HEK293 (cell line): ENCODE measurements around the gene SLC37A4.

ENCODE experiments used
- CTCF ChIA-PET: fragments of 350-600 bp; formaldehyde crosslinking; extraction: SDS; loops from one replicate; lab custom pipeline; 2021; ENCODE audit warnings: antibody characterized with exemption; lab: Yijun Ruan, JAX
- POLR2A ChIA-PET: fragments of 300-600 bp; formaldehyde crosslinking; extraction: SDS; loops from one replicate; lab custom pipeline; 2020; ENCODE audit warnings: antibody characterized with exemption, inconsistent platforms; lab: Yijun Ruan, JAX
- H3K27ac ChIP-seq: fragments of 200-500 bp; sonication (Bioruptor generic); 2 replicates; pipeline ENCODE4 v1.5.1; 2014; ENCODE audit warnings: low read depth, low read length, control low read depth, inconsistent platforms; ENCODE audit errors: extremely low read depth
- H3K36me3 ChIP-seq, 2 experiments: fragments of 200-500 bp in 1 of 2; sonication (Bioruptor generic) in 1 of 2; 1 replicate in 1 of 2; 2 replicates in 1 of 2; pipeline ENCODE4 v1.5.1; 2014 to 2017; ENCODE audit warnings: inconsistent platforms in 2 of 2, low read length in 2 of 2; ENCODE audit not compliant: control insufficient read depth in 2 of 2, insufficient read depth in 1 of 2
- H3K4me1 ChIP-seq: fragments of 200-500 bp; sonication (Bioruptor generic); 2 replicates; pipeline ENCODE4 v1.5.1; 2014; ENCODE audit warnings: mild to moderate bottlenecking, low read length, inconsistent platforms; ENCODE audit not compliant: control insufficient read depth, insufficient read depth
- H3K4me3 ChIP-seq: 2 replicates; pipeline ENCODE4 v1.5.1; 2011; ENCODE audit warnings: low read depth, mild to moderate bottlenecking, control low read depth, low read length, moderate library complexity
- H3K9me3 ChIP-seq: fragments of 200-500 bp; sonication (Bioruptor generic); 2 replicates; pipeline ENCODE4 v1.5.1; 2014; ENCODE audit warnings: low read depth, low read length, inconsistent platforms; ENCODE audit not compliant: control insufficient read depth, insufficient read depth
- ELK4 ChIP-seq: IDR thresholded peaks from 2 replicates; pipeline ENCODE4 v1.6.1; 2011; ENCODE audit warnings: mild to moderate bottlenecking, low read depth, low read length, borderline replicate concordance
- PRDM4 ChIP-seq: fragments of 450-650 bp; formaldehyde crosslinking; IDR thresholded peaks from 2 replicates; pipeline ENCODE4 v1.5.1; 2017; ENCODE audit warnings: missing biosample characterization, missing genetic modification characterization
- SCRT2 ChIP-seq: fragments of 450-650 bp; formaldehyde crosslinking; IDR thresholded peaks from 2 replicates; pipeline ENCODE4 v1.5.1; 2016; ENCODE audit warnings: missing biosample characterization, missing genetic modification characterization
- SP3 ChIP-seq: fragments of 450-650 bp; formaldehyde crosslinking; IDR thresholded peaks from 2 replicates; pipeline ENCODE4 v1.5.1; 2016; ENCODE audit warnings: missing biosample characterization, missing genetic modification characterization
- ZBTB17 ChIP-seq: fragments of 450-650 bp; formaldehyde crosslinking; IDR thresholded peaks from 2 replicates; pipeline ENCODE4 v1.5.1; 2016; ENCODE audit warnings: missing biosample characterization, missing genetic modification characterization
- ZBTB20 ChIP-seq: fragments of 450-650 bp; formaldehyde crosslinking; IDR thresholded peaks from 2 replicates; pipeline ENCODE4 v1.5.1; 2016; ENCODE audit warnings: missing biosample characterization, missing genetic modification characterization
- ZNF121 ChIP-seq: fragments of 450-650 bp; formaldehyde crosslinking; IDR thresholded peaks from 2 replicates; pipeline ENCODE4 v1.5.1; 2016; ENCODE audit warnings: missing biosample characterization, missing genetic modification characterization
- ZNF292 ChIP-seq: fragments of 450-650 bp; formaldehyde crosslinking; IDR thresholded peaks from 2 replicates; pipeline ENCODE4 v1.5.1; 2016; ENCODE audit warnings: low read depth, missing biosample characterization, missing genetic modification characterization, borderline replicate concordance
- ZNF324 ChIP-seq: fragments of 450-650 bp; formaldehyde crosslinking; IDR thresholded peaks from 2 replicates; pipeline ENCODE4 v1.5.1; 2016; ENCODE audit warnings: missing biosample characterization, missing genetic modification characterization
- ZNF398 ChIP-seq: fragments of 450-650 bp; formaldehyde crosslinking; IDR thresholded peaks from 2 replicates; pipeline ENCODE4 v1.5.1; 2017; ENCODE audit warnings: missing biosample characterization, missing genetic modification characterization
- ZNF529 ChIP-seq: fragments of 450-650 bp; formaldehyde crosslinking; IDR thresholded peaks from 2 replicates; pipeline ENCODE4 v1.5.1; 2017; ENCODE audit warnings: missing genetic modification characterization, missing biosample characterization; ENCODE audit not compliant: insufficient replicate concordance
- ZNF600 ChIP-seq: fragments of 450-650 bp; formaldehyde crosslinking; IDR thresholded peaks from 2 replicates; pipeline ENCODE4 v1.5.1; 2016; ENCODE audit warnings: missing biosample characterization, missing genetic modification characterization
- ZNF843 ChIP-seq: fragments of 450-650 bp; formaldehyde crosslinking; IDR thresholded peaks from 2 replicates; pipeline ENCODE4 v1.5.1; 2016; ENCODE audit warnings: missing biosample characterization, missing genetic modification characterization
- TF ChIP-seq, protein P1 (sequence below): fragments of 450-650 bp; formaldehyde crosslinking; IDR thresholded peaks from 2 replicates; pipeline ENCODE4 v1.5.1; 2016; ENCODE audit warnings: missing biosample characterization, missing genetic modification characterization
- TF ChIP-seq, protein P2 (sequence below): fragments of 450-650 bp; formaldehyde crosslinking; IDR thresholded peaks from 2 replicates; pipeline ENCODE4 v1.5.1; 2016; ENCODE audit warnings: missing biosample characterization, missing genetic modification characterization
- TF ChIP-seq, protein P3 (sequence below): fragments of 450-650 bp; formaldehyde crosslinking; IDR thresholded peaks from 2 replicates; pipeline ENCODE4 v1.5.1; 2016; ENCODE audit warnings: missing biosample characterization, missing genetic modification characterization
- TF ChIP-seq, protein P4 (sequence below): fragments of 450-650 bp; formaldehyde crosslinking; conservative IDR thresholded peaks from 2 replicates; pipeline ENCODE4 v1.5.1; 2016; ENCODE audit warnings: low read depth, missing biosample characterization, missing genetic modification characterization

The SLC37A4 gene

DNA sequence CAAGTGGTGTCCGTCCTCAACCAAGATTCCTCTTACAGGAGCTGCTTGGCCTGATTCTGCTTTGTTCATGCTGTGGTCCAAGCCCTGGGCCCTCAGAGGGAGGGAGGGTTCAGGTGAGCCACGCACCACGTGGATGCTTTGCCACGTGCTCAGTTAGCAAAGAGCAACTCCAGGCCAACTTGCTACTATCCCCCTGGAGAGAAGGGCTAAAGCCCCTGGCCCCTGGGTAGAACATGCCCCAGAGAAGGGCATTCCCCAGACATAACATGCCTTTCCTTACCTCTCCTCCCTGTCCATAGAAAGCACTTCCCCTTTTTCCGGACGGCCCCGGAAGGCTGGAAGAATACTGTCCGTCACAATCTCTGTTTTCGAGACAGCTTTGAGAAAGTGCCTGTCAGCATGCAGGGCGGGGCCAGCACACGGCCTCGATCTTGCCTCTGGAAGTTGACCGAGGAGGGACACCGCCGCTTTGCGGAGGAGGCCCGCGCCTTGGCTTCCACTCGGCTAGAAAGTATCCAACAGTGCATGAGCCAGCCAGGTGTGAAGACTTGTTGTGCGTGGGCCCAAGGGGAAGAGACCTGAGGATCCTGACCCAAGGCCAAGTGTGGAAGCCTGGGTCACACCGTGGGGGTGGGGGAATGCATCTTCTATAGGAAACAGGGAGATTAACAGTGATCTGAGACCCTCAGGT, 50.3 kb downstream of the SLC37A4 start:
- H3K36me3 ChIP-seq = no peaks in the 10 kb centered on the region
- H3K4me1 ChIP-seq = no peaks in the 10 kb centered on the region
- H3K9me3 ChIP-seq = no peaks in the 10 kb centered on the region
- no peak overlapping the region for H3K4me3 ChIP-seq
- ChIA-PET CTCF (interaction anchor here (0.7 kb wide), 1 partner anchor 361 kb away, joined by 3 read pairs; no protein-coding TSS in a partner anchor), POLR2A (no interaction called here)
- no peak overlapping the region for H3K27ac ChIP-seq
- no peak for TF ChIP-seq ZNF121 (tag by site-specific recombination)
- TF ChIP-seq ZBTB17 (tag by site-specific recombination) = no peak
- no peak for TF ChIP-seq ZNF843 (tag by site-specific recombination)
- TF ChIP-seq ZNF324 (tag by site-specific recombination) = no peak
- TF ChIP-seq ELK4 = no peak
- no peak for TF ChIP-seq ZNF292 (tag by site-specific recombination)

GRCh38 chr11:118979434-118979833, 51.2 kb downstream of the SLC37A4 start:
- Histone ChIP-seq H3K36me3 (no peaks in the 10 kb centered on the region), H3K4me3 (no peak overlapping the region), H3K27ac (no peak overlapping the region), H3K4me1 (no peaks in the 10 kb centered on the region), H3K9me3 (no peaks in the 10 kb centered on the region)
- ChIA-PET POLR2A (no interaction called here), CTCF (no interaction called here)
- TF ChIP-seq ZNF529 (tag by site-specific recombination) (no peak), SCRT2 (peak; percentile 34; the same call in 1 of the 2 replicates), ZNF398 (peak; percentile 93), ZBTB17 (tag by site-specific recombination) (peak; percentile 53; the same call in 1 of the 2 replicates), SP3 (tag by site-specific recombination) (no peak), ZNF600 (no peak), PRDM4 (peak; percentile 52), ZBTB20 (peak; percentile 95)
- TF ChIP-seq, protein P1, sequence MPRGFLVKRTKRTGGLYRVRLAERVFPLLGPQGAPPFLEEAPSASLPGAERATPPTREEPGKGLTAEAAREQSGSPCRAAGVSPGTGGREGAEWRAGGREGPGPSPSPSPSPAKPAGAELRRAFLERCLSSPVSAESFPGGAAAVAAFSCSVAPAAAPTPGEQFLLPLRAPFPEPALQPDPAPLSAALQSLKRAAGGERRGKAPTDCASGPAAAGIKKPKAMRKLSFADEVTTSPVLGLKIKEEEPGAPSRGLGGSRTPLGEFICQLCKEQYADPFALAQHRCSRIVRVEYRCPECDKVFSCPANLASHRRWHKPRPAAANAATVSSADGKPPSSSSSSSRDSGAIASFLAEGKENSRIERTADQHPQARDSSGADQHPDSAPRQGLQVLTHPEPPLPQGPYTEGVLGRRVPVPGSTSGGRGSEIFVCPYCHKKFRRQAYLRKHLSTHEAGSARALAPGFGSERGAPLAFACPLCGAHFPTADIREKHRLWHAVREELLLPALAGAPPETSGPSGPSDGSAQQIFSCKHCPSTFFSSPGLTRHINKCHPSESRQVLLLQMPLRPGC (tag by site-specific recombination) = no peak
- TF ChIP-seq, protein P2, sequence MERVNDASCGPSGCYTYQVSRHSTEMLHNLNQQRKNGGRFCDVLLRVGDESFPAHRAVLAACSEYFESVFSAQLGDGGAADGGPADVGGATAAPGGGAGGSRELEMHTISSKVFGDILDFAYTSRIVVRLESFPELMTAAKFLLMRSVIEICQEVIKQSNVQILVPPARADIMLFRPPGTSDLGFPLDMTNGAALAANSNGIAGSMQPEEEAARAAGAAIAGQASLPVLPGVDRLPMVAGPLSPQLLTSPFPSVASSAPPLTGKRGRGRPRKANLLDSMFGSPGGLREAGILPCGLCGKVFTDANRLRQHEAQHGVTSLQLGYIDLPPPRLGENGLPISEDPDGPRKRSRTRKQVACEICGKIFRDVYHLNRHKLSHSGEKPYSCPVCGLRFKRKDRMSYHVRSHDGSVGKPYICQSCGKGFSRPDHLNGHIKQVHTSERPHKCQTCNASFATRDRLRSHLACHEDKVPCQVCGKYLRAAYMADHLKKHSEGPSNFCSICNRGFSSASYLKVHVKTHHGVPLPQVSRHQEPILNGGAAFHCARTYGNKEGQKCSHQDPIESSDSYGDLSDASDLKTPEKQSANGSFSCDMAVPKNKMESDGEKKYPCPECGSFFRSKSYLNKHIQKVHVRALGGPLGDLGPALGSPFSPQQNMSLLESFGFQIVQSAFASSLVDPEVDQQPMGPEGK (tag by site-specific recombination) = peak; percentile 65
- TF ChIP-seq, protein P3, sequence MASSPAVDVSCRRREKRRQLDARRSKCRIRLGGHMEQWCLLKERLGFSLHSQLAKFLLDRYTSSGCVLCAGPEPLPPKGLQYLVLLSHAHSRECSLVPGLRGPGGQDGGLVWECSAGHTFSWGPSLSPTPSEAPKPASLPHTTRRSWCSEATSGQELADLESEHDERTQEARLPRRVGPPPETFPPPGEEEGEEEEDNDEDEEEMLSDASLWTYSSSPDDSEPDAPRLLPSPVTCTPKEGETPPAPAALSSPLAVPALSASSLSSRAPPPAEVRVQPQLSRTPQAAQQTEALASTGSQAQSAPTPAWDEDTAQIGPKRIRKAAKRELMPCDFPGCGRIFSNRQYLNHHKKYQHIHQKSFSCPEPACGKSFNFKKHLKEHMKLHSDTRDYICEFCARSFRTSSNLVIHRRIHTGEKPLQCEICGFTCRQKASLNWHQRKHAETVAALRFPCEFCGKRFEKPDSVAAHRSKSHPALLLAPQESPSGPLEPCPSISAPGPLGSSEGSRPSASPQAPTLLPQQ (tag by site-specific recombination) = peak; percentile 25; the same call in 1 of the 2 replicates
- TF ChIP-seq, protein P4, sequence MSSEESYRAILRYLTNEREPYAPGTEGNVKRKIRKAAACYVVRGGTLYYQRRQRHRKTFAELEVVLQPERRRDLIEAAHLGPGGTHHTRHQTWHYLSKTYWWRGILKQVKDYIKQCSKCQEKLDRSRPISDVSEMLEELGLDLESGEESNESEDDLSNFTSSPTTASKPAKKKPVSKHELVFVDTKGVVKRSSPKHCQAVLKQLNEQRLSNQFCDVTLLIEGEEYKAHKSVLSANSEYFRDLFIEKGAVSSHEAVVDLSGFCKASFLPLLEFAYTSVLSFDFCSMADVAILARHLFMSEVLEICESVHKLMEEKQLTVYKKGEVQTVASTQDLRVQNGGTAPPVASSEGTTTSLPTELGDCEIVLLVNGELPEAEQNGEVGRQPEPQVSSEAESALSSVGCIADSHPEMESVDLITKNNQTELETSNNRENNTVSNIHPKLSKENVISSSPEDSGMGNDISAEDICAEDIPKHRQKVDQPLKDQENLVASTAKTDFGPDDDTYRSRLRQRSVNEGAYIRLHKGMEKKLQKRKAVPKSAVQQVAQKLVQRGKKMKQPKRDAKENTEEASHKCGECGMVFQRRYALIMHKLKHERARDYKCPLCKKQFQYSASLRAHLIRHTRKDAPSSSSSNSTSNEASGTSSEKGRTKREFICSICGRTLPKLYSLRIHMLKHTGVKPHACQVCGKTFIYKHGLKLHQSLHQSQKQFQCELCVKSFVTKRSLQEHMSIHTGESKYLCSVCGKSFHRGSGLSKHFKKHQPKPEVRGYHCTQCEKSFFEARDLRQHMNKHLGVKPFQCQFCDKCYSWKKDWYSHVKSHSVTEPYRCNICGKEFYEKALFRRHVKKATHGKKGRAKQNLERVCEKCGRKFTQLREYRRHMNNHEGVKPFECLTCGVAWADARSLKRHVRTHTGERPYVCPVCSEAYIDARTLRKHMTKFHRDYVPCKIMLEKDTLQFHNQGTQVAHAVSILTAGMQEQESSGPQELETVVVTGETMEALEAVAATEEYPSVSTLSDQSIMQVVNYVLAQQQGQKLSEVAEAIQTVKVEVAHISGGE (tag by site-specific recombination) = no peak
